ENCODE results near the gene PRCD. TPM values are rescaled to one million over a fixed set of nuclear protein-coding genes. Genes with fewer than 3 reads are reported as not detected.

PRCD gene
- total RNA-seq, 4 donors from 2014 or later = 0.26 to 13.4 (median 0.69) TPM; not detected in 1

GRCh38 chr17:76548378-76549214, 8.8 kb downstream of the PRCD start:
- peaks cover 0 to 3% of the 10 kb centered on the region in 2 donors for H3K4me1 ChIP-seq
- no peaks in the 10 kb centered on the region for H3K27me3 ChIP-seq
- no peaks in the 10 kb centered on the region for H3K9me3 ChIP-seq
- no peak for DNase-seq
- intact Hi-C loops (cut with DNase I; ENCODE audit: low total_unique reads) = no loop called here
- no peak for TF ChIP-seq CTCF (IDR thresholded peaks at IDR 0.05)
- no peak for TF ChIP-seq POLR2A (IDR thresholded peaks at IDR 0.05)
- H3K4me3 ChIP-seq = no peak overlapping the region
- no peak overlapping the region for H3K27ac ChIP-seq
- H3K36me3 ChIP-seq = no peaks in the 10 kb centered on the region

- Histone ChIP-seq H3K9me3 (no peaks in the 10 kb centered on the region), H3K27me3 (no peaks in the 10 kb centered on the region), H3K4me1 (peaks cover 0 to 3% of the 10 kb centered on the region in 2 donors), H3K36me3 (no peaks in the 10 kb centered on the region), H3K4me3 (no peak overlapping the region), H3K27ac (no peak overlapping the region)
- DNase-seq = no peak
- intact Hi-C loops (cut with DNase I; ENCODE audit: low total_unique reads) = no loop called here
- TF ChIP-seq CTCF (IDR thresholded peaks at IDR 0.05) (no peak), POLR2A (IDR thresholded peaks at IDR 0.05) (no peak)
Observed at GRCh38 chr17:76549215-76549518, 9.3 kb downstream of the PRCD start.

- H3K36me3 ChIP-seq = no peaks in the 10 kb centered on the region
- no peak overlapping the region for H3K4me3 ChIP-seq
- H3K27ac ChIP-seq = no peak overlapping the region
- H3K27me3 ChIP-seq = no peaks in the 10 kb centered on the region
- intact Hi-C loops (cut with DNase I; ENCODE audit: low total_unique reads) = no loop called here
- no peak for DNase-seq
- peaks cover 0 to 3% of the 10 kb centered on the region in 2 donors for H3K4me1 ChIP-seq
- H3K9me3 ChIP-seq = no peaks in the 10 kb centered on the region
- TF ChIP-seq POLR2A (IDR thresholded peaks at IDR 0.05) (no peak), CTCF (IDR thresholded peaks at IDR 0.05) (no peak)
Observed at GRCh38 chr17:76549539-76549938, 9.7 kb downstream of the PRCD start.

- Histone ChIP-seq H3K9me3 (no peaks in the 10 kb centered on the region), H3K4me3 (no peak overlapping the region), H3K36me3 (no peaks in the 10 kb centered on the region), H3K27me3 (no peaks in the 10 kb centered on the region), H3K27ac (peak overlapping the region in 1 of 2 donors; percentile 13), H3K4me1 (peaks cover 0 to 3% of the 10 kb centered on the region in 2 donors)
- no peak for DNase-seq
- TF ChIP-seq CTCF (IDR thresholded peaks at IDR 0.05) = no peak
- TF ChIP-seq POLR2A (IDR thresholded peaks at IDR 0.05) = no peak
- intact Hi-C loops (cut with DNase I; ENCODE audit: low total_unique reads) = loop anchor here (10.0 kb wide), 1 partner anchor 164 kb away; the partner anchor contains the start of gene MXRA7
Observed at GRCh38 chr17:76550712-76551615, 11.1 kb downstream of the PRCD start.

- DNase-seq = no peak
- TF ChIP-seq POLR2A (IDR thresholded peaks at IDR 0.05) (no peak), CTCF (IDR thresholded peaks at IDR 0.05) (no peak)
- peaks cover 0 to 3% of the 10 kb centered on the region in 2 donors for H3K4me1 ChIP-seq
- H3K4me3 ChIP-seq = no peak overlapping the region
- intact Hi-C loops (cut with DNase I; ENCODE audit: low total_unique reads) = loop anchor here (10.0 kb wide), 1 partner anchor 163 kb away; the partner anchor contains the start of gene MXRA7
- H3K36me3 ChIP-seq = no peaks in the 10 kb centered on the region
- H3K9me3 ChIP-seq = no peaks in the 10 kb centered on the region
- H3K27me3 ChIP-seq = no peaks in the 10 kb centered on the region
- H3K27ac ChIP-seq = no peak overlapping the region
Observed at GRCh38 chr17:76551685-76552084, 11.8 kb downstream of the PRCD start.
